ENCODE results near the gene GPX5. TPM values are rescaled to one million over a fixed set of nuclear protein-coding genes. Genes with fewer than 3 reads are reported as not detected.

GPX5 gene
- total RNA-seq = not detected in 2 replicates

GRCh38 chr6:28525496-28526039 lies at the start of gene GPX5:
GPX5 (plus strand) TSS chr6:28525881; CDS start chr6:28526014, 133 bp downstream.

GRCh38 chr6:28515676-28516075 lies 10.0 kb upstream of the GPX5 start, which contains the start of gene GPX6:
GPX6 (minus strand) TSS chr6:28515793; CDS start chr6:28515743, 50 bp downstream.

Other genes with a start within 250 kb of the GPX5 start
- gene PGBD1, start 244.3 kb upstream of the GPX5 start, total RNA-seq = 2.8 and 3.6 TPM in 2 replicates
- gene ZSCAN31, start 189.7 kb upstream of the GPX5 start, total RNA-seq = 9.6 and 11.8 TPM in 2 replicates
- gene ZKSCAN3, start 175.9 kb upstream of the GPX5 start, total RNA-seq = 3.1 and 4.5 TPM in 2 replicates
- 4.3 and 6.2 TPM in 2 replicates for gene ZSCAN12, start 126.1 kb upstream of the GPX5 start, total RNA-seq
- 1.1 and 1.9 TPM in 2 replicates for gene ZSCAN23, start 82.4 kb upstream of the GPX5 start, total RNA-seq
- gene GPX6, start 10.1 kb upstream of the GPX5 start, total RNA-seq = not detected in 2 replicates